Measurements from ENCODE around the gene LRSAM1.

The LRSAM1 gene

DNA sequence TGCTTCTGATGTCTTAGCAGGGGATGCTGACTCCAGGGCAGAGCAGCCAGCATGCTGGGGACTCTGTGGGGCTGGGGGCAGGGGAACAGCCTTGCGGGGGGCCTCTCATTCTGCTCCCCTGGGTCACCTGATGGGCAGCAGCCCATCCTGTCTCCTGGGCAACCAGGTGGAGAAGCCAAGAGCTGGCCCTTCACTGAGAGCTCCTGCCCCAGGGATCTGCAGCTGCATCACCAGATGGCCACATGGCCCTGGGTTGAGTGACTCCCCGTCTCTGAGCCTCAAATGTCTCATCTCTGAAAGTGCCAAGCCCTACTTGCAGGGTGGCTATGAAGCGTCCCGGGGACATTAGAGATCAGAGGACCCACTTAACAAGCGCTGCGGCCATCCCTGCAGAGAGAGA, 49.1 kb downstream of the LRSAM1 start:
- no peak for DNase-seq (ENCODE audit: extremely low read depth, insufficient read length)
- Histone ChIP-seq H3K36me3 (ENCODE audit: control insufficient read depth, insufficient read depth, low read length) (peaks cover 13% of the 10 kb centered on the region), H3K27me3 (replicated peaks; ENCODE audit: control insufficient read depth, insufficient read depth, low read length) (no peaks in the 10 kb centered on the region), H3K4me3 (replicated peaks; ENCODE audit: low read depth, low read length) (no peak overlapping the region)
- no peak for TF ChIP-seq CTCF (IDR thresholded peaks at IDR 0.05; ENCODE audit: insufficient read depth, low read length, poor library complexity, severe bottlenecking)

- TF ChIP-seq CTCF (IDR thresholded peaks at IDR 0.05; ENCODE audit: insufficient read depth, low read length, poor library complexity, severe bottlenecking) = no peak
- Histone ChIP-seq H3K4me3 (replicated peaks; ENCODE audit: low read depth, low read length) (no peak overlapping the region), H3K36me3 (ENCODE audit: control insufficient read depth, insufficient read depth, low read length) (peaks cover 13% of the 10 kb centered on the region), H3K27me3 (replicated peaks; ENCODE audit: control insufficient read depth, insufficient read depth, low read length) (no peaks in the 10 kb centered on the region)
- DNase-seq (ENCODE audit: extremely low read depth, insufficient read length) = no peak
Measured at GRCh38 chr9:127500862-127501261, 49.6 kb downstream of the LRSAM1 start.

- no peak for DNase-seq (ENCODE audit: extremely low read depth, insufficient read length)
- no peak for TF ChIP-seq CTCF (IDR thresholded peaks at IDR 0.05; ENCODE audit: insufficient read depth, low read length, poor library complexity, severe bottlenecking)
- Histone ChIP-seq H3K36me3 (ENCODE audit: control insufficient read depth, insufficient read depth, low read length) (peaks cover 6% of the 10 kb centered on the region), H3K4me3 (replicated peaks; ENCODE audit: low read depth, low read length) (no peak overlapping the region), H3K27me3 (replicated peaks; ENCODE audit: control insufficient read depth, insufficient read depth, low read length) (no peaks in the 10 kb centered on the region)
Measured at GRCh38 chr9:127501821-127502343, 50.6 kb downstream of the LRSAM1 start.

DNA sequence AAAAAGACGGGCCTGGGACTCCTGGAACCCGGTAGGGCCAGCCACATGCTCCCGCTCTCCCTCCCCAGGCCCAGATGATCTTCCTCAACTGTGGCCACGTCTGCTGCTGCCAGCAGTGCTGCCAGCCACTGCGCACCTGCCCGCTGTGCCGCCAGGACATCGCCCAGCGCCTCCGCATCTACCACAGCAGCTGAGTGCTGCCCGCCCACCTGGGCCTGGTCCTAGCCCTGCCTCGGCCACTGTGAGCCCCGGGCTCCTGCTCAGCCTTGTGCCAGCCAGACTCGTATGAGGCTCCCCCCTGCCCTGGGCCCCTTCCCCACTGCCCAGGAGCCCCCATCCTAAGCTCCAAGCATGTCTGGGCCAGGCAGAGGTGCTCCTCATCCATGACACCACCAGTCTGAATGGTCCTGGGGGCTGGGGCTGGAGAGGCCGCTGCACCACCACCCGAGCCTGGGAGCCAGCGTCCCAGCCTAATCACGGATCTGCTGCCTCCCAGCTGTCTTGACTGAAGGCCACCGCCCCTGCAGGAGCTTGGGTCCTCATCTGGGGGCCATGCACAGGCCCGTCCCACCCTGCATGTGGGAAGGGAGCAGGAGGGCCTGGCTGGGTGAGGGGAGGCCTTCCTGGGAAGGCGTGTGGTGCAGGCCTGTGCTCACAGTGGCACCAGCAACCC, 51.5 kb downstream of the LRSAM1 start:
- no peak for TF ChIP-seq CTCF (IDR thresholded peaks at IDR 0.05; ENCODE audit: insufficient read depth, low read length, poor library complexity, severe bottlenecking)
- no peak for DNase-seq (ENCODE audit: extremely low read depth, insufficient read length)
- Histone ChIP-seq H3K27me3 (replicated peaks; ENCODE audit: control insufficient read depth, insufficient read depth, low read length) (no peaks in the 10 kb centered on the region), H3K36me3 (ENCODE audit: control insufficient read depth, insufficient read depth, low read length) (no peaks in the 10 kb centered on the region; the same call in 1 of the 2 replicates), H3K4me3 (replicated peaks; ENCODE audit: low read depth, low read length) (no peak overlapping the region)

DNA sequence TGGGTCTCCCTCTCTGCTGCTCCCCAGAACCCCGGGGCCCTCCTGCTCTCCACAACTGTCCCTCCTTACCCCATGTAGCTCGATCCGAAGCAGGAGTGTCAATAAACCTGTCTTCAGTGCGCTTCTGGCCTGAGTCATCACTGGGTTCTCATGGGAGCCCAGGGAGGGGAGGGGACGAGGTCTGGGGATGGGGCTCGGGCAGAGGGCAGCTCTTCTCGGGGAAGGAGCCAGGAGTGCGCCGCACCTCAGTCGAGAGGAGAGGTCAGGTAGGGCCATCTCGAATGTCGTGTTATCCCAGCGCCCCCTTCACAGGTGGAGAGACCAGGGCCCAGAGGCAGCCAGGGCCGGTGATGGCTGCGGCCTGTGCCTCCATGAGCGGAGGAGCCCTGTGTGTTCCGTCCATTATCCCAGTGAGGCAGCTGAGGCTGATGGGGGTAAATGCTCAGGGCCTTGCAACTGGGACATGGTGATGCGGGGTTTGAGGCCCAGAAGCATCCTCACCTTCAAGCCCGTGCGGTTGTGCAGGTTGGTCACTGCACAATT, 52.1 kb downstream of the LRSAM1 start:
- no peak for TF ChIP-seq CTCF (IDR thresholded peaks at IDR 0.05; ENCODE audit: insufficient read depth, low read length, poor library complexity, severe bottlenecking)
- H3K36me3 ChIP-seq (ENCODE audit: control insufficient read depth, insufficient read depth, low read length) = no peaks in the 10 kb centered on the region; the same call in 1 of the 2 replicates

More for the DNA sequence above, 52.1 kb downstream of the LRSAM1 start:
- Histone ChIP-seq H3K4me3 (replicated peaks; ENCODE audit: low read depth, low read length) (no peak overlapping the region), H3K27me3 (replicated peaks; ENCODE audit: control insufficient read depth, insufficient read depth, low read length) (no peaks in the 10 kb centered on the region)
- no peak for DNase-seq (ENCODE audit: extremely low read depth, insufficient read length)

All from GM06990 (cell line).